ENCODE results near the gene ADAMTS12. TPM values are rescaled to one million over a fixed set of nuclear protein-coding genes. Genes with fewer than 3 reads are reported as not detected.
"Not testable (repeated sequence)": the region's sequence is repeated elsewhere in the genome, so short reads cannot be mapped to it uniquely, and the experiment has no call there.

The ADAMTS12 gene
- polyA plus RNA-seq, 1 of the 3 experiments (the other 2 are of a cell fraction), result 2.5 TPM

DNA sequence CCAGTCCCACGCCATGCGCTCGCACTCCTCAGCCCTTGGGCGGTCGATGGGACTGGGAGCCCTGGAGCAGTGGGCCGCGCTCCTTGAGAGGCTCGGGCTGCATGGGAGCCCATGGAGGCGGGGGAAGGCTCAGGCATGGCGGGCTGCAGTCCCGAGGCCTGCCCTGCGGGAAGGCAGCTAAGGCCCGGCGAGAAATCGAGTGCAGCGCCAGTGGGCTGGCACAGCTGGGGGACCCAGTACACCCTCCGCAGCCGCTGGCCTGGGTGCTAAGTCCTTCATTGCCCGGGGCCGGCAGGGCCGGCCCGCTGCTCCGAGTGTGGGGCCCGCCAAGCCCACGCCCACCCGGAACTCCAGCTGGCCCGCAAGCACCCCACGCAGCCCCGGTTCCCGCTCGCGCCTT, 376.4 kb downstream of the ADAMTS12 start:
- H3F3A ChIP-seq (replicated peaks; ENCODE audit: insufficient read depth); H3K9ac ChIP-seq; H3K9me2 ChIP-seq; H3K79me2 ChIP-seq (ENCODE audit: insufficient read depth); H4K20me1 ChIP-seq (ENCODE audit: insufficient read depth); H3K9me3 ChIP-seq; DNase-seq; POLR2A ChIA-PET; H3K27ac ChIP-seq (ENCODE audit: low read depth in 2 of 2, low read length in 1 of 2); H3K4me3 ChIP-seq (ENCODE audit: low read depth in 2 of 2, low read length in 1 of 2); H3K4me2 ChIP-seq; H3K36me3 ChIP-seq (replicated peaks in 1 of 2; ENCODE audit: control insufficient read depth in 1 of 2, insufficient read depth in 2 of 2, low read length in 1 of 2); H3K27me3 ChIP-seq (ENCODE audit: insufficient read depth); H2AFZ ChIP-seq (ENCODE audit: low read depth); H3K4me1 ChIP-seq (ENCODE audit: control insufficient read depth in 1 of 2, insufficient read depth in 2 of 2, low read depth in 1 of 2, low read length in 1 of 2): not testable (repeated sequence)
- WGBS (ENCODE audit: low lambda C conversion rate), result 82% methylated on average over 6 of the region's 32 CpGs
- CTCF ChIA-PET, result interaction anchor here (2.0 kb wide), 1 partner anchor 9 kb away, joined by 6 read pairs; no protein-coding TSS in a partner anchor

DNA sequence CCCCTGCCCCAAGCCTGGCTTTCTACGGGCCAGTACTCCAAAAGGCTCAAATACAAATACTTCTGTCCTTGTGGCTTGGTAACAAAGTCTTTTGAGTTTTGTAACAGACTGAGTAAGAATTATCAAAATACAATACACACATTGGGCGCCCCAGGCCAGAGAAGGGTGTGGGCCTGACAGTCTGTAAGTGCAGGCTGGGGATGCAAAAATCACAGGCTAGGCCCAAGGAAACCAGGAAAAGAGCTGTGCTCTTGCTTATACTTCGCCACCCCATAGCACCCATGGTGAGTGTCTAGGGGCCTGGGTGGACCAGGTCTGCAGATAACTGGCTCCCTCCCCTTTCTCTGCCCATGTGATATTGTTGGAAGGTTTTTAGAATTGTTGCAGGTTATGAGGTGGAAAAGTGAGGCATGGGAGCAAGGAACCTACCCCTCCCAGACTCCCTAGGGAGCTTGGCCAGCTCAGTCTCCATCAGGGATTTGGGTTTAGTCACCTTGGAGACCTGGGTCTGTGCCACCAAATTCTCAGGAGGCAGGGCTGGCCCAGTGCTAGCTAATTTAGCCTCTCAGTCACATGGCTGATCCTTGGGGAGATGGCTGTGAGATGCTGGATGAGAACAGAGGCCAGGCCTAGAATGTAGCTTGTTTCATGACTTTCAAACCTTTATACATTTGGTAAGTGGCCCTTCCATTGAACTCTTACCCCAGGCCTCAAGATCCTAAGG, 378.2 kb downstream of the ADAMTS12 start:
- H3K4me3 ChIP-seq (ENCODE audit: low read depth in 2 of 2, low read length in 1 of 2), result no peak overlapping the region
- no peaks in the 10 kb centered on the region for H3K79me2 ChIP-seq (ENCODE audit: insufficient read depth)
- H4K20me1 ChIP-seq (ENCODE audit: insufficient read depth), result no peaks in the 10 kb centered on the region
- H2AFZ ChIP-seq (ENCODE audit: low read depth), result no peak overlapping the region
- TF ChIP-seq EZH2phosphoT487 (IDR thresholded peaks at IDR 0.05; ENCODE audit: borderline replicate concordance, low read depth), result no peak
- no peak for TF ChIP-seq NRF1 (IDR thresholded peaks at IDR 0.05; ENCODE audit: low read depth, low read length)
- TF ChIP-seq, protein P1, sequence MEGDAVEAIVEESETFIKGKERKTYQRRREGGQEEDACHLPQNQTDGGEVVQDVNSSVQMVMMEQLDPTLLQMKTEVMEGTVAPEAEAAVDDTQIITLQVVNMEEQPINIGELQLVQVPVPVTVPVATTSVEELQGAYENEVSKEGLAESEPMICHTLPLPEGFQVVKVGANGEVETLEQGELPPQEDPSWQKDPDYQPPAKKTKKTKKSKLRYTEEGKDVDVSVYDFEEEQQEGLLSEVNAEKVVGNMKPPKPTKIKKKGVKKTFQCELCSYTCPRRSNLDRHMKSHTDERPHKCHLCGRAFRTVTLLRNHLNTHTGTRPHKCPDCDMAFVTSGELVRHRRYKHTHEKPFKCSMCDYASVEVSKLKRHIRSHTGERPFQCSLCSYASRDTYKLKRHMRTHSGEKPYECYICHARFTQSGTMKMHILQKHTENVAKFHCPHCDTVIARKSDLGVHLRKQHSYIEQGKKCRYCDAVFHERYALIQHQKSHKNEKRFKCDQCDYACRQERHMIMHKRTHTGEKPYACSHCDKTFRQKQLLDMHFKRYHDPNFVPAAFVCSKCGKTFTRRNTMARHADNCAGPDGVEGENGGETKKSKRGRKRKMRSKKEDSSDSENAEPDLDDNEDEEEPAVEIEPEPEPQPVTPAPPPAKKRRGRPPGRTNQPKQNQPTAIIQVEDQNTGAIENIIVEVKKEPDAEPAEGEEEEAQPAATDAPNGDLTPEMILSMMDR (IDR thresholded peaks at IDR 0.05), result no peak
- TF ChIP-seq, protein P2, sequence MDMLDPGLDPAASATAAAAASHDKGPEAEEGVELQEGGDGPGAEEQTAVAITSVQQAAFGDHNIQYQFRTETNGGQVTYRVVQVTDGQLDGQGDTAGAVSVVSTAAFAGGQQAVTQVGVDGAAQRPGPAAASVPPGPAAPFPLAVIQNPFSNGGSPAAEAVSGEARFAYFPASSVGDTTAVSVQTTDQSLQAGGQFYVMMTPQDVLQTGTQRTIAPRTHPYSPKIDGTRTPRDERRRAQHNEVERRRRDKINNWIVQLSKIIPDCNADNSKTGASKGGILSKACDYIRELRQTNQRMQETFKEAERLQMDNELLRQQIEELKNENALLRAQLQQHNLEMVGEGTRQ (IDR thresholded peaks at IDR 0.05; ENCODE audit: borderline replicate concordance, low read depth, low read length), result no peak
- no peak for TF ChIP-seq NFIC (IDR thresholded peaks at IDR 0.05; ENCODE audit: borderline replicate concordance)
- TF ChIP-seq GATA2 (CRISPR knock-in tag; IDR thresholded peaks at IDR 0.05), result no peak
- no peak for TF ChIP-seq FOSL2 (IDR thresholded peaks at IDR 0.05; ENCODE audit: borderline replicate concordance, low read depth)
- no peak for TF ChIP-seq RFX5 (IDR thresholded peaks at IDR 0.05; ENCODE audit: low read length)
- no peak for TF ChIP-seq RAD21 (IDR thresholded peaks at IDR 0.05; ENCODE audit: low read length)
- no peak for TF ChIP-seq SIN3A (IDR thresholded peaks at IDR 0.05; ENCODE audit: borderline replicate concordance, low read depth, low read length)
- TF ChIP-seq EP300 (IDR thresholded peaks at IDR 0.05; ENCODE audit: borderline replicate concordance in 1 of 2, low read depth in 1 of 2, low read length in 1 of 2), result no peak
- TF ChIP-seq SMC3 (IDR thresholded peaks at IDR 0.05; ENCODE audit: low read depth, low read length), result no peak
- TF ChIP-seq RCOR1 (IDR thresholded peaks at IDR 0.05; ENCODE audit: low read length), result no peak
- no peak for TF ChIP-seq RXRA (IDR thresholded peaks at IDR 0.05; ENCODE audit: borderline replicate concordance, low read depth)
- TF ChIP-seq, protein P3, sequence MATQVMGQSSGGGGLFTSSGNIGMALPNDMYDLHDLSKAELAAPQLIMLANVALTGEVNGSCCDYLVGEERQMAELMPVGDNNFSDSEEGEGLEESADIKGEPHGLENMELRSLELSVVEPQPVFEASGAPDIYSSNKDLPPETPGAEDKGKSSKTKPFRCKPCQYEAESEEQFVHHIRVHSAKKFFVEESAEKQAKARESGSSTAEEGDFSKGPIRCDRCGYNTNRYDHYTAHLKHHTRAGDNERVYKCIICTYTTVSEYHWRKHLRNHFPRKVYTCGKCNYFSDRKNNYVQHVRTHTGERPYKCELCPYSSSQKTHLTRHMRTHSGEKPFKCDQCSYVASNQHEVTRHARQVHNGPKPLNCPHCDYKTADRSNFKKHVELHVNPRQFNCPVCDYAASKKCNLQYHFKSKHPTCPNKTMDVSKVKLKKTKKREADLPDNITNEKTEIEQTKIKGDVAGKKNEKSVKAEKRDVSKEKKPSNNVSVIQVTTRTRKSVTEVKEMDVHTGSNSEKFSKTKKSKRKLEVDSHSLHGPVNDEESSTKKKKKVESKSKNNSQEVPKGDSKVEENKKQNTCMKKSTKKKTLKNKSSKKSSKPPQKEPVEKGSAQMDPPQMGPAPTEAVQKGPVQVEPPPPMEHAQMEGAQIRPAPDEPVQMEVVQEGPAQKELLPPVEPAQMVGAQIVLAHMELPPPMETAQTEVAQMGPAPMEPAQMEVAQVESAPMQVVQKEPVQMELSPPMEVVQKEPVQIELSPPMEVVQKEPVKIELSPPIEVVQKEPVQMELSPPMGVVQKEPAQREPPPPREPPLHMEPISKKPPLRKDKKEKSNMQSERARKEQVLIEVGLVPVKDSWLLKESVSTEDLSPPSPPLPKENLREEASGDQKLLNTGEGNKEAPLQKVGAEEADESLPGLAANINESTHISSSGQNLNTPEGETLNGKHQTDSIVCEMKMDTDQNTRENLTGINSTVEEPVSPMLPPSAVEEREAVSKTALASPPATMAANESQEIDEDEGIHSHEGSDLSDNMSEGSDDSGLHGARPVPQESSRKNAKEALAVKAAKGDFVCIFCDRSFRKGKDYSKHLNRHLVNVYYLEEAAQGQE (IDR thresholded peaks at IDR 0.05; ENCODE audit: low read depth, low read length), result no peak
- no peak for TF ChIP-seq MXI1 (IDR thresholded peaks at IDR 0.05; ENCODE audit: low read depth, low read length)
- TF ChIP-seq YY1 (IDR thresholded peaks at IDR 0.05; ENCODE audit: low read depth), result no peak
- TF ChIP-seq, protein P4, sequence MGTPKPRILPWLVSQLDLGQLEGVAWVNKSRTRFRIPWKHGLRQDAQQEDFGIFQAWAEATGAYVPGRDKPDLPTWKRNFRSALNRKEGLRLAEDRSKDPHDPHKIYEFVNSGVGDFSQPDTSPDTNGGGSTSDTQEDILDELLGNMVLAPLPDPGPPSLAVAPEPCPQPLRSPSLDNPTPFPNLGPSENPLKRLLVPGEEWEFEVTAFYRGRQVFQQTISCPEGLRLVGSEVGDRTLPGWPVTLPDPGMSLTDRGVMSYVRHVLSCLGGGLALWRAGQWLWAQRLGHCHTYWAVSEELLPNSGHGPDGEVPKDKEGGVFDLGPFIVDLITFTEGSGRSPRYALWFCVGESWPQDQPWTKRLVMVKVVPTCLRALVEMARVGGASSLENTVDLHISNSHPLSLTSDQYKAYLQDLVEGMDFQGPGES (IDR thresholded peaks at IDR 0.05; ENCODE audit: low read depth, low read length), result no peak
- TF ChIP-seq, protein P5, sequence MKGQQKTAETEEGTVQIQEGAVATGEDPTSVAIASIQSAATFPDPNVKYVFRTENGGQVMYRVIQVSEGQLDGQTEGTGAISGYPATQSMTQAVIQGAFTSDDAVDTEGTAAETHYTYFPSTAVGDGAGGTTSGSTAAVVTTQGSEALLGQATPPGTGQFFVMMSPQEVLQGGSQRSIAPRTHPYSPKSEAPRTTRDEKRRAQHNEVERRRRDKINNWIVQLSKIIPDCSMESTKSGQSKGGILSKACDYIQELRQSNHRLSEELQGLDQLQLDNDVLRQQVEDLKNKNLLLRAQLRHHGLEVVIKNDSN (IDR thresholded peaks at IDR 0.05; ENCODE audit: borderline replicate concordance, low read depth), result no peak
- no peak overlapping the region for H3K4me2 ChIP-seq
- H3K9me2 ChIP-seq, result no peaks in the 10 kb centered on the region
- DNase-seq, result no peak
- CTCF ChIA-PET, result no interaction called here
- H3K9me3 ChIP-seq, result no peaks in the 10 kb centered on the region
- no peak overlapping the region for H3K27ac ChIP-seq (ENCODE audit: low read depth in 2 of 2, low read length in 1 of 2)
- no peaks in the 10 kb centered on the region for H3K27me3 ChIP-seq (ENCODE audit: insufficient read depth)
- H3K4me1 ChIP-seq (ENCODE audit: control insufficient read depth in 1 of 2, insufficient read depth in 2 of 2, low read depth in 1 of 2, low read length in 1 of 2), result no peaks in the 10 kb centered on the region
- H3K36me3 ChIP-seq (replicated peaks in 1 of 2; ENCODE audit: control insufficient read depth in 1 of 2, insufficient read depth in 2 of 2, low read length in 1 of 2), result no peaks in the 10 kb centered on the region
- no peak overlapping the region for H3K9ac ChIP-seq
- 32% methylated on average over 3 of the region's 3 CpGs for WGBS (ENCODE audit: low lambda C conversion rate)
- no peaks in the 10 kb centered on the region for H3F3A ChIP-seq (replicated peaks; ENCODE audit: insufficient read depth)
- POLR2A ChIA-PET, result no interaction called here

Data from SK-N-SH (cell line).